K562 (cell line): ENCODE results near the gene KCNMB3.

Source experiments
- NFRKB ChIP-seq: fragments of 450-650 bp; IDR thresholded peaks from 2 replicates; pipeline ENCODE4 v1.6.1; 2016; ENCODE audit warnings: low read depth
- TEAD1 ChIP-seq, 2 experiments: fragments of 450-650 bp in 1 of 2; sonication (generic) in 1 of 2; formaldehyde crosslinking; IDR thresholded peaks; 2 replicates each; pipeline versions ENCODE4 v1.4.0 to v1.8.0; 2020 to 2022; ENCODE audit warnings: mild to moderate bottlenecking in 2 of 2, missing genetic modification reagents in 1 of 2

DNA sequence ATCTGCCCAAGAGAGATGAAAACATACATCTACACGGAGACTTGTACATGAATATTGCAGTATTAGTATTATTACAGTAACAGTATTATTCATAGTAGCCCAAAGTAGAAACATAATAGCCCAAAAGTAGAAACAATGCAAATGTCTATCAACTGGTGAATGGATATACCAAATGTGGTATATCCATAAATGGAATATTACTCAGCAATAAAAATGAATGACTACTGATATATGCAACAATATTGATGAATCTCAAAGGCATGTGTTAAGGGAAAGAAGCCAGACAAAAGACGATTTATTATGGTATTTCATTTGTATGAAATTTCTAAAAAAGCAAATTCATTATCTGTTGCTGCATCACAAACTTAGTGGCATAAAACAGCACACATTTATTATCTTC, 48.4 kb upstream of the KCNMB3 start:
- no peak for TF ChIP-seq TEAD1 (CRISPR knock-in tag; IDR thresholded peaks at IDR 0.05)
- TF ChIP-seq NFRKB: no peak
